Immature natural killer cell (primary cell): Measurements from ENCODE around the gene SLTM. TPM values are rescaled to one million over a fixed set of nuclear protein-coding genes. Genes with fewer than 3 reads are reported as not detected.
"Not testable (repeated sequence)": the region's sequence is repeated elsewhere in the genome, so short reads cannot be mapped to it uniquely, and the experiment has no call there.

Source experiments
- DNase-seq, 3 donors: peaks; one replicate each; pipeline ENCODE4 v3.0.0; 2022; ENCODE audit warnings: mixed read lengths in 1 of 3
- H3K27ac Mint-ChIP-seq, 6 donors: one replicate each; pipeline ENCODE4 v1.8.0; 2020; ENCODE audit warnings: mixed read lengths in 6 of 6, mild to moderate bottlenecking in 5 of 6, inconsistent platforms in 4 of 6, moderate library complexity in 3 of 6
- H3K27me3 Mint-ChIP-seq, 3 donors: one replicate each; pipeline ENCODE4 v1.8.0; 2020 to 2021; ENCODE audit warnings: low read depth in 3 of 3, mild to moderate bottlenecking in 3 of 3, mixed read lengths in 3 of 3, moderate library complexity in 3 of 3, inconsistent platforms in 1 of 3
- H3K36me3 Mint-ChIP-seq, 3 donors: one replicate each; pipeline ENCODE4 v1.8.0; 2020; ENCODE audit warnings: mixed read lengths in 3 of 3, inconsistent platforms in 2 of 3, mild to moderate bottlenecking in 2 of 3
- H3K4me1 Mint-ChIP-seq, 2 donors: one replicate each; pipeline ENCODE4 v1.8.0; 2020; ENCODE audit warnings: inconsistent platforms in 2 of 2, mild to moderate bottlenecking in 2 of 2, mixed read lengths in 2 of 2, moderate library complexity in 1 of 2
- H3K4me3 Mint-ChIP-seq, 5 donors: one replicate each; pipeline ENCODE4 v1.8.0; 2020; ENCODE audit warnings: mild to moderate bottlenecking in 5 of 5, mixed read lengths in 5 of 5, inconsistent platforms in 3 of 5, moderate library complexity in 3 of 5
- H3K9me3 Mint-ChIP-seq, 6 donors: one replicate each; pipeline ENCODE4 v1.8.0; 2020; ENCODE audit warnings: mild to moderate bottlenecking in 6 of 6, mixed read lengths in 6 of 6, inconsistent platforms in 4 of 6, moderate library complexity in 3 of 6
- polyA plus RNA-seq, 3 donors: library from polyadenylated mRNA; unstranded; fragments of 300-500 nt; fragmentation: Illumina TruSeq; gene quantifications; one replicate each; pipeline ENCODE4 v1.2.3, GENCODE V29; 2021

SLTM gene
- polyA plus RNA-seq, 3 donors from 2014 or later, result 17.3 to 100 (median 66.7) TPM

DNA sequence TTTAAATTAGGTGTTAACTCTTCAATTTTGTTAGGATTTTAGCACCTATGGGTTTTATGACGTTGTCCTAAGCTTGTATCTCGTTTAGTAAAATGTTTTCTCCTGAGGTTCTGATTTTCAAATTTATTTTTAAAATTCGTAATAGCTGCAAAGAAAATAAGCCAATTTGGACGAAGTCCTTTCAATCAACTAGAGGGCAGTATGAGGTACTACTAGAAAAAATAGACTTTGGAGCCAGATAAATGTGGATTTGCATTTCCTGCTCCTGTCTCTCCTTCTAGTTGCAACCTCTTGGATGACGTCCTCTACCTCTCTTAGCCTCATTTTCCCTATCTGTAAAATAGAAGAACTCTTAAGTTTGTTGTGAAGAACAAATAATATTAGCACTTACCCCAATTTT, 81.1 kb downstream of the SLTM start:
- Mint-ChIP-seq H3K27ac (no peak overlapping the region), H3K36me3 (peaks cover 26 to 44% (median 40%) of the 10 kb centered on the region in 3 donors), H3K4me3 (no peak overlapping the region), H3K27me3 (peaks cover 0 to 2% (median 0%) of the 10 kb centered on the region in 3 donors), H3K9me3 (no peaks in the 10 kb centered on the region), H3K4me1 (no peaks in the 10 kb centered on the region)
- no peak for DNase-seq

DNA sequence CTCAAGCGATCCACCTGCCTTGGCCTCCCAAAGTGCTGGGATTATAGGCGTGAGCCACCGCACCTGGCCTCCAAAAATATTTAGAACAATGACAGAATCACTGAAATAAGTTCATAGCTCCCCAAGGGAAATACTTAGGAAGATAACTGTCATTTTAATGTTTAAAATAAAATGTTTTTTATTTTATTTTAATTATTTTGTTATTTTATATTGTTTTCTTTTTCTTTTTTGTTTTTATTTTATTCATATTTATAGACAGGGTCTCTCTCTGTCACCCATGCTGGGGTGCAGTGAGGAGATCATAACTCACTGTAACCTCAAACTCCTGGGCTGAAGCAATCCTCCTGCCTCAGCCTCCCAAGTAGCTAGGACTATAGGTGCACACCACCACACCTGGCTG, 82.3 kb downstream of the SLTM start:
- H3K9me3 Mint-ChIP-seq, H3K27me3 Mint-ChIP-seq, H3K4me3 Mint-ChIP-seq, H3K4me1 Mint-ChIP-seq, H3K27ac Mint-ChIP-seq, DNase-seq: not testable (repeated sequence)
- H3K36me3 Mint-ChIP-seq, result peaks cover 27 to 45% (median 42%) of the 10 kb centered on the region in 3 donors

DNA sequence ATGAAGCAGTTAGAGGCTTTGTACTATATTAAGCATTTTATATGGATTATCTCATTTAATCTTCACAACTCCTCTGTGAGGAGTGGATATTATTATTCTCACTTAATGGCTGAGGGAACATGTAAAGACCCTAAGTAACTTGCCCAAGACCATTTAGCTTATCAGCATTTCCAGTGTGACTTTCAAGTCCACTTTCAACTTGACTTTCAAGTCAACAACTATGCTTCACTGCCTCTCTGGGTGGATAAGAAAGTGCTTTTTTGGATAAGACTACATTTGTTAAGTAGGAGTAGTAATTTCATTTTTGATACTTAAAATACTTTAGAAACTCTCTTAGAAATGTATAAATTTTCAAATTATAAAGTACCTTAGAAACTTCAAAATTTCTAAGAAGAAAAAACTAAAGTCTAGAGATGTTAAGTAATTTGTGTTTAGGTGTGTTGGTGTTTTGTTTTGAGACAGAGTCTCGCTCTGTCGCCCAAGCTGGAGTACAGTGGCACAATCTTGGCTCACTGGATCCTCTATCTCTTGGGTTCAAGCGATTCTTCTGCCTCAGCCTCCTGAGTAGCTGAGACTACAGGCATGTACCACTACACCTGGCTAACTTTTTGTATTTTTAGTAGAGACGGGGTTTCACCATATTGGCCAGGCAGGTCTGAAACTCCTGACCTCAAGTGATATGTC, 90.6 kb downstream of the SLTM start:
- Mint-ChIP-seq H3K4me1 (no peaks in the 10 kb centered on the region), H3K4me3 (no peak overlapping the region), H3K9me3 (no peaks in the 10 kb centered on the region), H3K36me3 (peaks cover 12 to 25% (median 16%) of the 10 kb centered on the region in 3 donors), H3K27ac (no peak overlapping the region), H3K27me3 (no peaks in the 10 kb centered on the region)
- no peak for DNase-seq

DNA sequence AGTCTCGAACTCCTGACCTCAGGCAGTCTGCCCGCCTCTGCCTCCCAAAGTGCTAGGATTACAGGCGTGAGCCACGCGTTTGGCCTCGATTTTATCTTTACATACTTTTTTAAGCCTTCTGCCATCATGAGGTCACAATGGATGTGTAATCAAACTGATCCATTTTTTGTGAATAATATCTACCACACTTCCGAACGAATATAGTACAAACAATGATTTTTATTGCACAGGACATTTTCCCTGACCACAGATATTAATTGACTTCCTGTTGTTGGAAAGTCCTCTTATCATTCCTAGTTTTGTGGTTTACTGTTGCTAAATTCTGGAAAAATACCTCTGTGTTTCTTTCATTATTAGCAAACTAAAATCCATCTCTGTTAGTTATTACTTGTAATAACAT, 93.4 kb downstream of the SLTM start:
- no peak for DNase-seq
- Mint-ChIP-seq H3K36me3 (peaks cover 0 to 21% (median 10%) of the 10 kb centered on the region in 3 donors), H3K4me3 (no peak overlapping the region), H3K27ac (no peak overlapping the region), H3K4me1 (no peaks in the 10 kb centered on the region), H3K27me3 (no peaks in the 10 kb centered on the region), H3K9me3 (no peaks in the 10 kb centered on the region)

DNA sequence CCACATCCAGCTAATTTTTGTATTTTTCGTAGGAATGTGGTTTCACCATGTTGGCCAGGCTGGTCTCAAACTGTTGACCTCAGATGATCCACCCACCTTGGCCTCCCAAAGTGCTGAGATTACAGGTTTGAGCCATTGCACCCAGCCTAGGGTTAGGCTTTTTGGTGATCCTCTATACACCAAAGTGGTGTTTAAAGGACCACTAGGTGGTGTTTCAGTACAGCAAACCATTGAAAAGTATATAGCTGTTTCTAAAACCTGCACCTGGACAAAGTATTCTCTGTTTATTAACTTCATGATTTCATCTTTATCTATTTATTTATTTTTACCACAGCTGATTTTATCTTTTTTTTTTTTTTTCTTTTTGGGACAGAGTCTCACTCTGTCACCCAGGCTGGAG, 94.0 kb downstream of the SLTM start:
- no peaks in the 10 kb centered on the region for H3K27me3 Mint-ChIP-seq
- peaks cover 3 to 24% (median 10%) of the 10 kb centered on the region in 3 donors for H3K36me3 Mint-ChIP-seq
- H3K4me1 Mint-ChIP-seq, result no peaks in the 10 kb centered on the region
- H3K27ac Mint-ChIP-seq, result no peak overlapping the region
- H3K4me3 Mint-ChIP-seq, result no peak overlapping the region
- H3K9me3 Mint-ChIP-seq, result no peaks in the 10 kb centered on the region
- DNase-seq, result no peak

DNA sequence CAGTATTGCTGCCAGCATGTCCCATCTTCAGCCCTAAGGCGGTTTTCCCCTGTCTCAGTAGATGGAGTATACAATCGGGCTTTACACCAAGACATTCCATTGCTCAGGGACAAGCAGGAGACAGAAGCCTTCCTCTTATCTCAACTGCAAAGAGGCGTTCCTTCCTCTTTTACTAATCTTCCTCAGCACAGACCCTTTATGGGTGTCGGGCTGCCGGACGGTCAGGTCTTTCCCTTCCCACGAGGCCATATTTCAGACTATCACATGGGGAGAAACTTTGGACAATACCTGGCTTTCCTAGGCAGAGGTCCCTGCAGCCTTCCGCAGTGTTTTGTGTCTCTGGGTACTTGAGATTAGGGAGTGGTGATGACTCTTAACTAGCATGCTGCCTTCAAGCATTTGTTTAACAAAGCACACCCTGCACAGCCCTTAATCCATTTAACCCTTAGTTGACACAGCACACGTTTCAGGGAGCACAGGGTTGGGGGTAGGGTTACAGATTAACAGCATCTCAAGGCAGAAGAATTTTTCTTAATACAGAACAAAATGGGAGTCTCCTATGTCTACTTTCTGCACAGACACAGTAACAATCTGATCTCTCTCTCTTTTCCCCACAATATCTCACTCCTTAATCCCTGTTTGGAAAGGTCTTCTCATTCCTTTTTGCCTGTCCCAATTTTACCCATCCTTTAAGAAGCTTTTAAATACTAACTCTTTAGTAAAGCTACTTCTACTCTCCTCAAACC, 99.6 kb downstream of the SLTM start:
- DNase-seq, H3K9me3 Mint-ChIP-seq, H3K27me3 Mint-ChIP-seq, H3K4me1 Mint-ChIP-seq, H3K4me3 Mint-ChIP-seq: not testable (repeated sequence)
- peak overlapping the region in 1 of 6 donors; percentile 56 for H3K27ac Mint-ChIP-seq
- peaks cover 9 to 22% (median 9%) of the 10 kb centered on the region in 3 donors for H3K36me3 Mint-ChIP-seq

DNA sequence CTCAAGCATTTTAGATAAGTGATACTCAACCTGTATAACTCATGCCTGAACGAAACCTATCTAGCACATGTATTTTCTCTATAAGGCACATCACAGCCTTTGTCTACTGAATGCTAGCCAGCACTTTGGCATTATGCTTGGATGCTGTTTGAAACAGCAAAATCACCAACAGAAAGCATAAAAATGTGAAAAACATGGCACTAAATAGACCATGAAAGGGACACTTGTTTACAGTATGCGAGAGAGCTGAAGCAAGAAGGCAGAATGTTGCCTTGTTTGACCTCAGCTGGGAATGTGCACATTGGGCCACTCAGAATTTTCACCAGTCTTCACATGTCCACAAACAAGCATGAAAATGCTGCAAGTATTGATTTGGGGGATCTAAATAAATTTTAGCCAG, 102.9 kb downstream of the SLTM start:
- H3K27me3 Mint-ChIP-seq, result no peaks in the 10 kb centered on the region
- H3K9me3 Mint-ChIP-seq, result no peaks in the 10 kb centered on the region
- no peak overlapping the region for H3K4me3 Mint-ChIP-seq
- H3K4me1 Mint-ChIP-seq, result no peaks in the 10 kb centered on the region
- peaks cover 19 to 21% (median 19%) of the 10 kb centered on the region in 3 donors for H3K36me3 Mint-ChIP-seq
- no peak for DNase-seq
- peak overlapping the region in 1 of 6 donors; percentile 23 for H3K27ac Mint-ChIP-seq

Other genes with a start within 250 kb of the SLTM start
- gene ADAM10, start 184.0 kb downstream of the SLTM start, polyA plus RNA-seq, result 100 to 1,000 TPM; 136 to 314 (median 192) TPM
- 10 to 100 TPM in 2 of 3 donors, 1 to 10 TPM in 1; 9.4 to 22.6 (median 16.5) TPM for gene MINDY2, start 162.4 kb downstream of the SLTM start, polyA plus RNA-seq
- gene RNF111, start 54.0 kb upstream of the SLTM start, polyA plus RNA-seq, result 10 to 100 TPM in 2 of 3 donors, 1 to 10 TPM in 1; 8.1 to 19.1 (median 10.8) TPM
- gene CCNB2, start 171.5 kb upstream of the SLTM start, polyA plus RNA-seq, result 1 to 10 TPM in 2 of 3 donors, not detected in 1; 1.1 to 3.1 TPM